T-helper 17 cell (primary cell): ENCODE measurements around the gene EGR4. TPM values are rescaled to one million over a fixed set of nuclear protein-coding genes. Genes with fewer than 3 reads are reported as not detected.

Source experiments
- ATAC-seq: fragments of 150-1000 bp; cut with Tn5 transposase; 2 replicates; pipeline ENCODE4 v1.10.0; 2021; ENCODE audit warnings: mild to moderate bottlenecking, moderate library complexity
- DNase-seq, 3 donors: peaks; one replicate each; pipeline versions ENCODE4 v3.0.0 to v3.0.0-alpha.2; 2020 to 2021
- H3K9me3 ChIP-seq: one replicate; pipeline ENCODE4 v1.7.0; 2013; ENCODE audit warnings: low read length, mild to moderate bottlenecking; ENCODE audit not compliant: control insufficient read depth, poor library complexity, severe bottlenecking
- H3K27ac Mint-ChIP-seq: one replicate; pipeline ENCODE4 v1.8.0; 2022; ENCODE audit warnings: mild to moderate bottlenecking, moderate library complexity, mixed read lengths
- H3K27me3 Mint-ChIP-seq: one replicate; pipeline ENCODE4 v1.8.0; 2022; ENCODE audit warnings: mixed read lengths
- H3K36me3 Mint-ChIP-seq: one replicate; pipeline ENCODE4 v1.8.0; 2022; ENCODE audit warnings: low read depth, mixed read lengths
- H3K4me1 Mint-ChIP-seq: one replicate; pipeline ENCODE4 v1.8.0; 2022; ENCODE audit warnings: mild to moderate bottlenecking, mixed read lengths
- H3K4me3 Mint-ChIP-seq: one replicate; pipeline ENCODE4 v1.8.0; 2022; ENCODE audit warnings: mild to moderate bottlenecking, moderate library complexity, mixed read lengths
- total RNA-seq, 4 donors: library from RNA in 2 of 4; stranded (reverse) in 2 of 4; gene quantifications; one replicate each; pipeline ENCODE4 v1.2.3 and lab custom pipeline; 2022 to 2026

Gene EGR4
- total RNA-seq, 2 donors from 2014 or later = 0.52 to 0.70 TPM

DNA sequence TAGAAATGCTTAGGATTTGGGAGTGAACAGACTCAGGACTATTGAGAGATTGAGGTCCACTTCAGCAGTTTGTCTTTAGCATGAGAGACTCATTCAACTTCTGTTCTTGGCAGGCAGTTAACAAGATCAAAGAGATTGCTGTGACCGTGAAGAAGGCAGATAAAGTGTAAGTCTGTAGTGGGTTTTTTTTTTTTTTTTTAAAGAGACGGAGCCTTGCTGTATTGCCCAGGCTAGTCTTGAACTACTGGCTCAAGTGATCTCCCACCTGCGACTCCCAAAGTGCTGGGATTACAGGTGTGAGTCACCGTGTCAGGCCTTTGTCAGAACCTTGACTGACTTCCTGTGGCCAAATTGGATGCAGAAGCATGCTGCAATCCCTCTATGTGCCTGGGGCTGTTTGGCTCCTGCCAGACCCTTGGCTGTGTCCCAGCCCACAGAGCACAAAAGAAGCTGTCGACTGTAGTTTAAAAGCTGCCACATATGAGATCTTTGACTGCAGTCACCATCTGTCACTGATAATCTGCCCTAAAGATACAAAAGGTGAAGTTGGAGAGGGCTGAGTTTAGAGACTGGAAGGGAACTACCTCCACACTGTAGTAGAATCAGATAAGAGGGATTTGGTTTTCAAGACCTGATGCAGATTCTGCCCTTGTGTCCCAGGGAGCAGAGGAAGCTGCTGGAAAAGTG lies 49.3 kb downstream of the EGR4 start:
- H3K4me1 Mint-ChIP-seq = peaks cover 14% of the 10 kb centered on the region
- H3K36me3 Mint-ChIP-seq = peaks cover 11% of the 10 kb centered on the region
- no peak for DNase-seq
- ATAC-seq = no peak
- H3K27ac Mint-ChIP-seq = no peak overlapping the region
- no peak overlapping the region for H3K4me3 Mint-ChIP-seq
- no peaks in the 10 kb centered on the region for H3K27me3 Mint-ChIP-seq
- no peaks in the 10 kb centered on the region for H3K9me3 ChIP-seq

Other genes starting within 250 kb of the EGR4 start
- gene SFXN5, start 221.8 kb downstream of the EGR4 start, total RNA-seq = 10 to 100 TPM in 1 of 2 donors, 1 to 10 TPM in 1; 7.0 to 10.0 TPM
- 10 to 100 TPM; 13.1 to 19.4 TPM for gene RAB11FIP5, start 180.6 kb downstream of the EGR4 start, total RNA-seq
- not detected for gene NOTO, start 91.0 kb downstream of the EGR4 start, total RNA-seq
- gene SMYD5, start 79.3 kb downstream of the EGR4 start, total RNA-seq = 10 to 100 TPM; 31.9 to 37.0 TPM
- 1 to 10 TPM; 4.7 to 5.9 TPM for gene PRADC1, start 60.3 kb downstream of the EGR4 start, total RNA-seq
- gene CCT7, start 59.2 kb downstream of the EGR4 start, total RNA-seq = 100 to 1,000 TPM; 132 to 152 TPM
- 10 to 100 TPM; 13.3 to 13.5 TPM for gene FBXO41, start 9.1 kb downstream of the EGR4 start, total RNA-seq
- gene ALMS1, start 92.3 kb upstream of the EGR4 start, total RNA-seq = 10 to 100 TPM; 22.3 to 26.6 TPM